ENCODE measurements around the gene KRT16. TPM values are rescaled to one million over a fixed set of nuclear protein-coding genes. Genes with fewer than 3 reads are reported as not detected.
A peak's percentile ranks its signal among the peaks of the same experiment; 100 is the strongest.
"Not testable (repeated sequence)": the region's sequence is repeated elsewhere in the genome, so short reads cannot be mapped to it uniquely, and the experiment has no call there.

The KRT16 gene
- total RNA-seq, 1 donor from 2014 or later = not detected

DNA sequence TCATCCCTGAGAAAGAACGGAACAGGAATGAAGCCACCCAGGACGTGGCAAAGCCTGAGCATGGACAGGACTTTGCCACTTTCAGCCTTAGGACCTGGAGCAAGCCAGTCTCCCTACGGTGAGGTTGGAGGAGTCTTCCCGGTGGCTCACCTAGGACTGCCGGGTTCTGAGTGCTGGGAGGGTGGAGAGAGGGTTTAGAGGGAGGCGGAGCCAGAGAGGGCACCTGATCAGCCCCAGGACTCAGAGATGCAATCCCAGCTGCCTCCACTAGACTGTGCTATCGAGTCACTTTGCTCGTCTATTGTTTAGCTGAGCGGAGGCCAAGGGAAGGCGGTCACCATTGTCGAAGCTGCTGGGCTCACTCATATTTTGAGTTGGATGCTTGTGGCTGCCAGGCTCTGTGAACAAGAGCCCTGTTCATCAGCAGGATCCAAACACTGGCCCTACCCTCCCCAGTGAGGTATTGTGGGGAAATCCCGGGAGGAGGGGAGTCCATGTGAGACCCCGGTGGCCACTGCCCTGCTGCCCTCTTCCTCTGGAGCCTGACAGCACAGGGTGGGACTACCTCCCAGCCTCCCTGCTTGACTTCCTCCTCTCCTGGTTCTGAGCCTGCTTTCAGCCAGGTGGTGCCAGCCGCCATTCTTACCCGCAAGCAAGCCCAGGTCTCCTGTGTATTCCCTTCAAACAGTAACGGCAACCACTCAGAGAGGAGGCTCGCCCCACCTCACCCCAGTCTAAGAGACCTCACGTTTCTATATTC is 32.9 kb downstream of the KRT16 start:
- peaks cover 17% of the 10 kb centered on the region for H3K27me3 Mint-ChIP-seq (ENCODE audit: unreplicated experiment)
- peak; percentile 95 for DNase-seq (ENCODE audit: low spot score)
- no peaks in the 10 kb centered on the region for H3K36me3 Mint-ChIP-seq (ENCODE audit: low read depth, unreplicated experiment)
- H3K4me1 Mint-ChIP-seq (ENCODE audit: unreplicated experiment) = no peaks in the 10 kb centered on the region
- peak overlapping the region; percentile 42 for H3K27ac Mint-ChIP-seq (ENCODE audit: unreplicated experiment)
- TF ChIP-seq, protein P1, sequence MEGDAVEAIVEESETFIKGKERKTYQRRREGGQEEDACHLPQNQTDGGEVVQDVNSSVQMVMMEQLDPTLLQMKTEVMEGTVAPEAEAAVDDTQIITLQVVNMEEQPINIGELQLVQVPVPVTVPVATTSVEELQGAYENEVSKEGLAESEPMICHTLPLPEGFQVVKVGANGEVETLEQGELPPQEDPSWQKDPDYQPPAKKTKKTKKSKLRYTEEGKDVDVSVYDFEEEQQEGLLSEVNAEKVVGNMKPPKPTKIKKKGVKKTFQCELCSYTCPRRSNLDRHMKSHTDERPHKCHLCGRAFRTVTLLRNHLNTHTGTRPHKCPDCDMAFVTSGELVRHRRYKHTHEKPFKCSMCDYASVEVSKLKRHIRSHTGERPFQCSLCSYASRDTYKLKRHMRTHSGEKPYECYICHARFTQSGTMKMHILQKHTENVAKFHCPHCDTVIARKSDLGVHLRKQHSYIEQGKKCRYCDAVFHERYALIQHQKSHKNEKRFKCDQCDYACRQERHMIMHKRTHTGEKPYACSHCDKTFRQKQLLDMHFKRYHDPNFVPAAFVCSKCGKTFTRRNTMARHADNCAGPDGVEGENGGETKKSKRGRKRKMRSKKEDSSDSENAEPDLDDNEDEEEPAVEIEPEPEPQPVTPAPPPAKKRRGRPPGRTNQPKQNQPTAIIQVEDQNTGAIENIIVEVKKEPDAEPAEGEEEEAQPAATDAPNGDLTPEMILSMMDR (IDR thresholded peaks at IDR 0.05; ENCODE audit: unreplicated experiment) = peak; percentile 87
- H3K4me3 Mint-ChIP-seq (ENCODE audit: unreplicated experiment) = no peak overlapping the region
- no peaks in the 10 kb centered on the region for H3K9me3 Mint-ChIP-seq (ENCODE audit: unreplicated experiment)

DNA sequence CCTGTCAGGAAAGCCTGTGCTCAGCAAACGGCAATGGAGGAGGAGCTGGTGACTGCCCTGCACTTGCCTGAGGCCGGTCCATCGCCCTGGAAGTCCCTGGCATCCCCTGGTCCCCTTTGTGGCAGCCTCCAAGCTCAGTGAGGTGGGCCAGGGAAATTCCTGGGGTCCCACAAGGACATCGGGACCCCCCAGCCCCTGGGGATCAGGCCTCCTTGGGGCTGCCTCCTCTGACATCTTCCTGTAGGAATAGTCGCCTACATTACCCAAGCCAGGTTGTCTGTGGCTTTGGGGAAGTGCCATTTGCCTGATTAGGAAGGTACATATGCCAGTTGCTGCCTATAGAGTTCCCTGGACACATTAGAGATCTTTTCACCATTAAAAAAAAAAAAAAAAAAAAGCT is 33.6 kb downstream of the KRT16 start:
- Mint-ChIP-seq H3K4me3 (ENCODE audit: unreplicated experiment) (no peak overlapping the region), H3K9me3 (ENCODE audit: unreplicated experiment) (no peaks in the 10 kb centered on the region), H3K27me3 (ENCODE audit: unreplicated experiment) (peaks cover 17% of the 10 kb centered on the region), H3K36me3 (ENCODE audit: low read depth, unreplicated experiment) (no peaks in the 10 kb centered on the region), H3K27ac (ENCODE audit: unreplicated experiment) (no peak overlapping the region), H3K4me1 (ENCODE audit: unreplicated experiment) (no peaks in the 10 kb centered on the region)
- TF ChIP-seq, protein P1 (IDR thresholded peaks at IDR 0.05; ENCODE audit: unreplicated experiment) = no peak
- DNase-seq (ENCODE audit: low spot score) = no peak

DNA sequence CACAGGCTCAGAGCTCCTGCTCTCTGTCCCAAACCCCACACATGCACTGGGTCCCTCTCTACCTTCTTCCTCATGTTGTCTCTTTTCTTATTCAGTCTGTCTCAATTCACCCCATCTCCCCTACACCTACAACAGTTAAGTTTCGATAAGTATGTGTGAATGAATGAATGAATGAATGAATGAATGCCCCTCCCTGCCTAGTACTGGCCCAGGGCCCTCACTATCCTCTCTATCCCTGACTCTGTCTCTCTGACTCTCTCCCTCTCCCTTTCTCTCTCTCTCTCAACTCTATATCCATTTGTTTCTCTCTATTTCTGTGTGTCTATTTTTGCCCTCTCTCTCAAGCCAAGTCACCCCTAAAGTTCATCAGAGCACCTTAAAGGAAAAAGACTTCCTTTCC is 34.0 kb downstream of the KRT16 start:
- H3K4me3 Mint-ChIP-seq (ENCODE audit: unreplicated experiment) = no peak overlapping the region
- TF ChIP-seq, protein P1 (IDR thresholded peaks at IDR 0.05; ENCODE audit: unreplicated experiment) = no peak
- no peak overlapping the region for H3K27ac Mint-ChIP-seq (ENCODE audit: unreplicated experiment)
- H3K4me1 Mint-ChIP-seq (ENCODE audit: unreplicated experiment) = no peaks in the 10 kb centered on the region
- no peak for DNase-seq (ENCODE audit: low spot score)
- H3K27me3 Mint-ChIP-seq (ENCODE audit: unreplicated experiment) = peaks cover 17% of the 10 kb centered on the region
- H3K36me3 Mint-ChIP-seq (ENCODE audit: low read depth, unreplicated experiment) = no peaks in the 10 kb centered on the region
- no peaks in the 10 kb centered on the region for H3K9me3 Mint-ChIP-seq (ENCODE audit: unreplicated experiment)

DNA sequence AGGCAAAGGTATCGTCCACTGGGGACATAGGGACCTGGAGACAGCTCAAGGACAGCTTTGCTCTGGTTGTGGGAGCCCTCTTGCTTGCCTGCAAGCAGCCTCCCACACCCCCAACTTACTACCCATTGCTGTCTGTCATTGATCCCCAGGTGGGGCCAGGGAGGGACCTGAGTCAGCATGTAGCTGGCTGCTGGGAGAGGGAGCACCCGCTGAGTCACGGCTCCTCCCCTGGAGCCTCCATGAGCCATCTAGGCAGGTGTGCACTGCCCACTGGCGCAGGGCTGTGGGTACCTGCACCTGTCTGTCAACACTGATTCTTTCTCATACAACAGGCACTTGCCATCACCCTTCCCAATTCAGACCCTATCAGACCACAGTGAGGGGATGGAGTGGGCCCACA is 35.8 kb downstream of the KRT16 start:
- H3K27me3 Mint-ChIP-seq (ENCODE audit: unreplicated experiment) = peaks cover 19% of the 10 kb centered on the region
- H3K4me1 Mint-ChIP-seq (ENCODE audit: unreplicated experiment); H3K36me3 Mint-ChIP-seq (ENCODE audit: low read depth, unreplicated experiment); H3K27ac Mint-ChIP-seq (ENCODE audit: unreplicated experiment); H3K9me3 Mint-ChIP-seq (ENCODE audit: unreplicated experiment); H3K4me3 Mint-ChIP-seq (ENCODE audit: unreplicated experiment); DNase-seq (ENCODE audit: low spot score): not testable (repeated sequence)

DNA sequence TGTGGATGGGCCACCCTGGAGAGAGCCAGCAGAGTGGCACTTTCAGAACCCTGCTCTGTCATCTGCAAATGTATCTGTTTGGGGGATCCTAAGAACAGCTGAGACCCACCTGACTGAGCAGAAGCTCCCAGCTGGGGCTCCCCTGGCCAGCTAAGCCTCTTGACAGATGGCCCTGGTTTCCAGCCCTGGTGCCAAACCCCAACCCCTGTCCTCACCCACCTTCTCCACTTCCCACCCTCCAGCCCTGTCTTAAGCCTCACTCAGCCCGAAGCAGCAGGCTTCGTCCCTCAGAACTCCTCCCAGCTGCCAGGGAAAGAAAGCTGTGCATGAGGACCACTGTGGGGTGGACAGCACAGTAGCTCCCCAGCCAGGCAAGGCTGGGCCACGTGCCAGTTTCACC is 37.2 kb downstream of the KRT16 start:
- peaks cover 16% of the 10 kb centered on the region for H3K27me3 Mint-ChIP-seq (ENCODE audit: unreplicated experiment)
- H3K36me3 Mint-ChIP-seq (ENCODE audit: low read depth, unreplicated experiment) = no peaks in the 10 kb centered on the region
- no peaks in the 10 kb centered on the region for H3K9me3 Mint-ChIP-seq (ENCODE audit: unreplicated experiment)
- DNase-seq (ENCODE audit: low spot score) = no peak
- H3K4me3 Mint-ChIP-seq (ENCODE audit: unreplicated experiment) = no peak overlapping the region
- TF ChIP-seq, protein P1 (IDR thresholded peaks at IDR 0.05; ENCODE audit: unreplicated experiment) = no peak
- no peak overlapping the region for H3K27ac Mint-ChIP-seq (ENCODE audit: unreplicated experiment)
- H3K4me1 Mint-ChIP-seq (ENCODE audit: unreplicated experiment) = no peaks in the 10 kb centered on the region
